Ovary (tissue), 3 donors: Measurements from ENCODE around the gene TADA2B.

ENCODE experiments used
- CTCF ChIP-seq, 3 donors: fragments of 450-650 bp in 2 of 3; fragments of 200-600 bp in 1 of 3; IDR thresholded peaks; one replicate each; pipeline versions ENCODE4 v1.5.1 to v1.8.0; 2016 to 2022; ENCODE audit warnings: antibody characterized with exemption in 3 of 3, mild to moderate bottlenecking in 1 of 3
- POLR2A ChIP-seq: fragments of 450-650 bp; IDR thresholded peaks from one replicate; pipeline ENCODE4 v1.6.1; 2017; ENCODE audit warnings: antibody characterized with exemption, mild to moderate bottlenecking, moderate library complexity
- donor health status: DM: no; HTN: no; CAD: no.

DNA sequence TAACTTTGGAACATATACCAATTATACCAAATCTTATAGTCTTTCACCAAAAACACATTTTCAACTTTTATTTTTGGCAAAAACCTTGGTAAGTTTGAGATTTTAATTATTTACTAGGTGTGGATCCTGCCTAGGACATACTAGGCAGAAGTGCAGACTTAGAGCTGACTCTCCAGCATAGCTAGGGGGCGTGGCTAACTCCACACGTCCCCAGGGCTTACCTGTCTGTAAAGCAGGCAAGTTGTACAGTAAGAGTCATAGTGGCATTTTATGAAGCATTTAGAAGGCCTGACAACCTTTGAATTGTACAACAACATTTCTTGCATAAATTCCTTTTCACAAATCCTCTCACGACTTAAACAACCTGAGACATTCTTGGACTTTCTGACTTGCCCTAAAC is 43.9 kb downstream of the TADA2B start:
- TF ChIP-seq CTCF (IDR thresholded peaks at IDR 0.05) (no peak), POLR2A (no peak)
